HepG2 (cell line): ENCODE results near the gene CARMIL3. TPM values are rescaled to one million over a fixed set of nuclear protein-coding genes. Genes with fewer than 3 reads are reported as not detected.

ENCODE experiments used
- AGO1 ChIP-seq: fragments of 200-400 bp; formaldehyde crosslinking; IDR thresholded peaks from 2 replicates; pipeline ENCODE4 v1.6.1; 2017; ENCODE audit warnings: mild to moderate bottlenecking, low read depth, low read length, moderate library complexity; ENCODE audit not compliant: poor library complexity, severe bottlenecking
- CCAR2 ChIP-seq: fragments of 200-400 bp; formaldehyde crosslinking; optimal IDR thresholded peaks from 2 replicates; pipeline ENCODE3; 2018; ENCODE audit warnings: low read depth, mild to moderate bottlenecking, low read length, moderate library complexity
- GABPA ChIP-seq, 2 experiments: IDR thresholded peaks; 2 replicates each; pipeline ENCODE4 v1.6.1; 2011 to 2016; ENCODE audit warnings: low read depth in 2 of 2, low read length in 1 of 2, missing biosample characterization in 1 of 2, missing genetic modification characterization in 1 of 2
- JUNB ChIP-seq: sonication (generic); formaldehyde crosslinking; IDR thresholded peaks from 2 replicates; pipeline ENCODE4 v1.8.0; 2022; ENCODE audit warnings: missing genetic modification reagents, mild to moderate bottlenecking, borderline replicate concordance
- NR2F2 ChIP-seq: IDR thresholded peaks from 2 replicates; pipeline ENCODE4 v1.6.1; 2012; ENCODE audit warnings: low read depth, inconsistent platforms, borderline replicate concordance
- PHB2 ChIP-seq: fragments of 450-650 bp; IDR thresholded peaks from 2 replicates; pipeline ENCODE4 v1.6.1; 2018; ENCODE audit not compliant: partially characterized antibody
- PLRG1 ChIP-seq: fragments of 450-650 bp; conservative IDR thresholded peaks from 2 replicates; pipeline ENCODE4 v1.6.1; 2016
- REL ChIP-seq: sonication (generic); formaldehyde crosslinking; conservative IDR thresholded peaks from 2 replicates; pipeline ENCODE4 v1.8.0; 2022; ENCODE audit warnings: mild to moderate bottlenecking, missing genetic modification reagents, moderate library complexity
- ZFP37 ChIP-seq: sonication (generic); formaldehyde crosslinking; IDR thresholded peaks from 2 replicates; pipeline ENCODE4 v1.4.0; 2020; ENCODE audit warnings: missing genetic modification reagents, borderline replicate concordance
- ZNF225 ChIP-seq: sonication (generic); formaldehyde crosslinking; IDR thresholded peaks from 2 replicates; pipeline ENCODE4 v1.4.0; 2020; ENCODE audit warnings: mild to moderate bottlenecking, missing genetic modification reagents
- ZNF484 ChIP-seq: sonication (generic); formaldehyde crosslinking; IDR thresholded peaks from 2 replicates; pipeline ENCODE4 v1.5.1; 2020; ENCODE audit warnings: mild to moderate bottlenecking, low read depth, missing genetic modification reagents, borderline replicate concordance
- ZNF670 ChIP-seq: sonication (generic); formaldehyde crosslinking; IDR thresholded peaks from 2 replicates; pipeline ENCODE4 v1.8.0; 2022; ENCODE audit warnings: mild to moderate bottlenecking, missing genetic modification reagents, borderline replicate concordance
- polyA plus RNA-seq, 8 experiments: library from polyadenylated mRNA; depleted of rRNA in 3 of 8; stranded (reverse) in 7 of 8; unstranded in 1 of 8; fragments of >200 nt; fragmentation: Illumina TruSeq in 4 of 8; extraction: Trizol in 4 of 8; gene quantifications; 2 replicates each; pipeline versions ENCODE4 v1.2.1 to v1.2.3, GENCODE V29; 2011 to 2016; ENCODE audit warnings: low read depth in 4 of 8, missing spikeins in 1 of 8, mixed read lengths in 1 of 8; ENCODE audit not compliant: insufficient read depth in 1 of 8
- total RNA-seq, 5 experiments: library from RNA; depleted of rRNA; stranded (reverse); fragments of >200 nt; fragmentation: Illumina TruSeq; extraction: Trizol; gene quantifications; 2 replicates each; pipeline ENCODE4 v1.2.3, GENCODE V29; 2016; ENCODE audit warnings: low read depth in 1 of 5
- TF ChIP-seq, protein P1 (sequence below): sonication (generic); formaldehyde crosslinking; conservative IDR thresholded peaks from 2 replicates; pipeline ENCODE4 v1.8.0; 2022; ENCODE audit warnings: low read depth, missing genetic modification reagents
- TF ChIP-seq, protein P2 (sequence below): sonication (generic); formaldehyde crosslinking; IDR thresholded peaks from 2 replicates; pipeline ENCODE4 v1.8.0; 2022; ENCODE audit warnings: mild to moderate bottlenecking, missing genetic modification reagents; ENCODE audit not compliant: insufficient replicate concordance
- TF ChIP-seq, protein P3 (sequence below), 2 experiments: sonication (generic) in 1 of 2; formaldehyde crosslinking in 1 of 2; IDR thresholded peaks; 2 replicates each; pipeline versions ENCODE4 v1.4.0 to v1.6.1; 2018 to 2020; ENCODE audit warnings: missing genetic modification reagents in 2 of 2, borderline replicate concordance in 1 of 2, low read depth in 1 of 2, mild to moderate bottlenecking in 1 of 2, missing biosample characterization in 1 of 2
- TF ChIP-seq, protein P4 (sequence below): sonication (generic); formaldehyde crosslinking; IDR thresholded peaks from 2 replicates; pipeline ENCODE4 v1.4.0; 2020; ENCODE audit warnings: missing genetic modification reagents
- TF ChIP-seq, protein P5 (sequence below): sonication (generic); formaldehyde crosslinking; IDR thresholded peaks from 2 replicates; pipeline ENCODE4 v1.8.1; 2023; ENCODE audit warnings: mild to moderate bottlenecking, missing genetic modification reagents
- TF ChIP-seq, protein P6 (sequence below), 2 experiments: sonication (generic) in 1 of 2; formaldehyde crosslinking in 1 of 2; IDR thresholded peaks; 2 replicates each; pipeline versions ENCODE4 v1.5.1 to v1.6.1; 2011 to 2020; ENCODE audit warnings: borderline replicate concordance in 1 of 2, low read depth in 1 of 2, low read length in 1 of 2, mild to moderate bottlenecking in 1 of 2, missing genetic modification reagents in 1 of 2, moderate library complexity in 1 of 2

Gene CARMIL3
- total and polyA plus RNA-seq, 2 of the 13 experiments (the other 11 are each of a cell fraction or from before 2014, with no cell fraction given), result 0.27 to 0.55 TPM

DNA sequence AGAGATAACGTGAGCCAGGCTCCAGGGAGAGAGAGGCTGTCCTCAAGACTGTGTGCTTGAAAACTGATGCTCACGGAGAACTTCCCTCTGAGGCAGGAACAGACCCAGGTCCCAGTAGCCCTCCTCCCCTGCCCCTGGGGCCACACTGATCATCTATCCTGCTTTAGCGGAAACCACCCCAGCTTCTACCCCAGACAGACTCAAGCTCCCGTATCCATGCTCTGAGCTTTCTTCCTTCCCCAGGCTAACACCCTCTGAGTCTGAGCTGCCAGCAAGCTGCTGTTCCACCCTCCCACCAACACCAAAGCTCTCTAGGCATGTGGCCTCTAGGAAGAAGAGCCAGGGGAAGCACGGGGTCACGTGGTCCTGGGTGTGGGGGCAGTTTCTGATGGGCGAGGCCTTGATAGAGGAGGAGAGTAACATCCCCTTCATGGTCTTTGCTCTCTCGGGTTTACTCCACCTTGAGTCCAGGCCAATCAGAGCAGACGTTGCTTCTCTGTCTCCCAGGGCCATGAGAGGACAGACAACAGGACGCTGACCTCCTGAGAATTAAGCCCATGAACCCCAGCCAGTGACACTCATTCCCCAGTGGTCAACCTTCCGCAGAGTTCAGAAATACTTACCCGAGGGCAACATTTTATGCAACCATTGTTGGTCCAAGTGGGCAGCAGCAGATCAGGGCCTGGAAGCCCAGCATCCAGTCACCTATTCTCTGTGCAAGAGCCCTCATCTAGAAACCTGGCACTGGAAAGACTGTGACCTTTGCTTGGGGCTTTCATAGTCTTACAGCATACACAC, 43.7 kb downstream of the CARMIL3 start (continued):
- TF ChIP-seq, protein P1, sequence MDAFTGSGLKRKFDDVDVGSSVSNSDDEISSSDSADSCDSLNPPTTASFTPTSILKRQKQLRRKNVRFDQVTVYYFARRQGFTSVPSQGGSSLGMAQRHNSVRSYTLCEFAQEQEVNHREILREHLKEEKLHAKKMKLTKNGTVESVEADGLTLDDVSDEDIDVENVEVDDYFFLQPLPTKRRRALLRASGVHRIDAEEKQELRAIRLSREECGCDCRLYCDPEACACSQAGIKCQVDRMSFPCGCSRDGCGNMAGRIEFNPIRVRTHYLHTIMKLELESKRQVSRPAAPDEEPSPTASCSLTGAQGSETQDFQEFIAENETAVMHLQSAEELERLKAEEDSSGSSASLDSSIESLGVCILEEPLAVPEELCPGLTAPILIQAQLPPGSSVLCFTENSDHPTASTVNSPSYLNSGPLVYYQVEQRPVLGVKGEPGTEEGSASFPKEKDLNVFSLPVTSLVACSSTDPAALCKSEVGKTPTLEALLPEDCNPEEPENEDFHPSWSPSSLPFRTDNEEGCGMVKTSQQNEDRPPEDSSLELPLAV (CRISPR knock-in tag), result no peak
- no peak for TF ChIP-seq PLRG1
- TF ChIP-seq REL (CRISPR knock-in tag), result no peak
- no peak for TF ChIP-seq PHB2
- no peak for TF ChIP-seq NR2F2
- no peak for TF ChIP-seq ZNF670 (CRISPR knock-in tag)
- no peak for TF ChIP-seq GABPA (IDR thresholded peaks at IDR 0.05; ENCODE audit: low read depth, low read length)
- TF ChIP-seq GABPA (CRISPR knock-in tag; IDR thresholded peaks at IDR 0.05; ENCODE audit: low read depth), result no peak
- TF ChIP-seq ZFP37 (CRISPR knock-in tag), result peak; percentile 99
- TF ChIP-seq AGO1, result no peak
- peak; percentile 94; the same call in 1 of the 2 replicates for TF ChIP-seq ZNF225 (CRISPR knock-in tag)
- TF ChIP-seq, protein P2, sequence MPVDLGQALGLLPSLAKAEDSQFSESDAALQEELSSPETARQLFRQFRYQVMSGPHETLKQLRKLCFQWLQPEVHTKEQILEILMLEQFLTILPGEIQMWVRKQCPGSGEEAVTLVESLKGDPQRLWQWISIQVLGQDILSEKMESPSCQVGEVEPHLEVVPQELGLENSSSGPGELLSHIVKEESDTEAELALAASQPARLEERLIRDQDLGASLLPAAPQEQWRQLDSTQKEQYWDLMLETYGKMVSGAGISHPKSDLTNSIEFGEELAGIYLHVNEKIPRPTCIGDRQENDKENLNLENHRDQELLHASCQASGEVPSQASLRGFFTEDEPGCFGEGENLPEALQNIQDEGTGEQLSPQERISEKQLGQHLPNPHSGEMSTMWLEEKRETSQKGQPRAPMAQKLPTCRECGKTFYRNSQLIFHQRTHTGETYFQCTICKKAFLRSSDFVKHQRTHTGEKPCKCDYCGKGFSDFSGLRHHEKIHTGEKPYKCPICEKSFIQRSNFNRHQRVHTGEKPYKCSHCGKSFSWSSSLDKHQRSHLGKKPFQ, result no peak
- TF ChIP-seq CCAR2, result no peak
- TF ChIP-seq, protein P3, sequence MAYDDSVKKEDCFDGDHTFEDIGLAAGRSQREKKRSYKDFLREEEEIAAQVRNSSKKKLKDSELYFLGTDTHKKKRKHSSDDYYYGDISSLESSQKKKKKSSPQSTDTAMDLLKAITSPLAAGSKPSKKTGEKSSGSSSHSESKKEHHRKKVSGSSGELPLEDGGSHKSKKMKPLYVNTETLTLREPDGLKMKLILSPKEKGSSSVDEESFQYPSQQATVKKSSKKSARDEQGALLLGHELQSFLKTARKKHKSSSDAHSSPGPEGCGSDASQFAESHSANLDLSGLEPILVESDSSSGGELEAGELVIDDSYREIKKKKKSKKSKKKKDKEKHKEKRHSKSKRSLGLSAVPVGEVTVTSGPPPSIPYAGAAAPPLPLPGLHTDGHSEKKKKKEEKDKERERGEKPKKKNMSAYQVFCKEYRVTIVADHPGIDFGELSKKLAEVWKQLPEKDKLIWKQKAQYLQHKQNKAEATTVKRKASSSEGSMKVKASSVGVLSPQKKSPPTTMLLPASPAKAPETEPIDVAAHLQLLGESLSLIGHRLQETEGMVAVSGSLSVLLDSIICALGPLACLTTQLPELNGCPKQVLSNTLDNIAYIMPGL (CRISPR knock-in tag; IDR thresholded peaks at IDR 0.05; ENCODE audit: borderline replicate concordance in 1 of 2, low read depth in 1 of 2), result peak; percentile 91 to 99
- TF ChIP-seq, protein P4, sequence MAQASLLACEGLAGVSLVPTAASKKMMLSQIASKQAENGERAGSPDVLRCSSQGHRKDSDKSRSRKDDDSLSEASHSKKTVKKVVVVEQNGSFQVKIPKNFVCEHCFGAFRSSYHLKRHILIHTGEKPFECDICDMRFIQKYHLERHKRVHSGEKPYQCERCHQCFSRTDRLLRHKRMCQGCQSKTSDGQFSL (CRISPR knock-in tag), result peak; percentile 50; the same call in 1 of the 2 replicates
- no peak; the same call in 1 of the 2 replicates for TF ChIP-seq ZNF484 (CRISPR knock-in tag)
- TF ChIP-seq, protein P5, sequence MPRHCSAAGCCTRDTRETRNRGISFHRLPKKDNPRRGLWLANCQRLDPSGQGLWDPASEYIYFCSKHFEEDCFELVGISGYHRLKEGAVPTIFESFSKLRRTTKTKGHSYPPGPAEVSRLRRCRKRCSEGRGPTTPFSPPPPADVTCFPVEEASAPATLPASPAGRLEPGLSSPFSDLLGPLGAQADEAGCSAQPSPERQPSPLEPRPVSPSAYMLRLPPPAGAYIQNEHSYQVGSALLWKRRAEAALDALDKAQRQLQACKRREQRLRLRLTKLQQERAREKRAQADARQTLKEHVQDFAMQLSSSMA (CRISPR knock-in tag), result peak; percentile 98
- no peak for TF ChIP-seq JUNB (CRISPR knock-in tag)
- TF ChIP-seq, protein P6, sequence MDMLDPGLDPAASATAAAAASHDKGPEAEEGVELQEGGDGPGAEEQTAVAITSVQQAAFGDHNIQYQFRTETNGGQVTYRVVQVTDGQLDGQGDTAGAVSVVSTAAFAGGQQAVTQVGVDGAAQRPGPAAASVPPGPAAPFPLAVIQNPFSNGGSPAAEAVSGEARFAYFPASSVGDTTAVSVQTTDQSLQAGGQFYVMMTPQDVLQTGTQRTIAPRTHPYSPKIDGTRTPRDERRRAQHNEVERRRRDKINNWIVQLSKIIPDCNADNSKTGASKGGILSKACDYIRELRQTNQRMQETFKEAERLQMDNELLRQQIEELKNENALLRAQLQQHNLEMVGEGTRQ (IDR thresholded peaks at IDR 0.05; ENCODE audit: low read depth, low read length), result peak; percentile 98
- TF ChIP-seq, protein P6 (CRISPR knock-in tag; IDR thresholded peaks at IDR 0.05; ENCODE audit: borderline replicate concordance), result no peak
